ENCODE measurements around the gene PCGF6.

The PCGF6 gene

DNA sequence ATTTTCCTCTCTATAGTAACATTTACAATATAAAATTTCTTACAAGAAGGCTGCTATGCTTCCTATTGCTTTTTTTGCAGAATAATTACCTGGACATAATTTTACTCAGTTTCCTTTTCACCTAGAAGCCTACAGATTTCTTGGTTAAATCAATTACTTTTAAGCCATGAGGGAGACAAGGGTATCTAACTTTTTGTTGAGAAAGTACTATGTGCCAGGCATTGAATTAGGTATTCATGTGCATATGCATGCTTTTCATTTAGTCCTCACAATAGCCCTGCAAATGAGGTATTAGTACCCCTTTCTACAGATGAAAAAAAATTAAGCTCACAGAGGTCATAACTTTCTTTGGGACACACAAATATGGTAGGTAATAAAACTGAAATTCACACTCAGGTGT lies 16.4 kb downstream of the PCGF6 start:
- DNase-seq: no peak
- intact Hi-C loops (cut with DNase I): no loop called here

- DNase-seq: no peak
Observed at GRCh38 chr10:103333934-103334520, 16.9 kb downstream of the PCGF6 start.

DNA sequence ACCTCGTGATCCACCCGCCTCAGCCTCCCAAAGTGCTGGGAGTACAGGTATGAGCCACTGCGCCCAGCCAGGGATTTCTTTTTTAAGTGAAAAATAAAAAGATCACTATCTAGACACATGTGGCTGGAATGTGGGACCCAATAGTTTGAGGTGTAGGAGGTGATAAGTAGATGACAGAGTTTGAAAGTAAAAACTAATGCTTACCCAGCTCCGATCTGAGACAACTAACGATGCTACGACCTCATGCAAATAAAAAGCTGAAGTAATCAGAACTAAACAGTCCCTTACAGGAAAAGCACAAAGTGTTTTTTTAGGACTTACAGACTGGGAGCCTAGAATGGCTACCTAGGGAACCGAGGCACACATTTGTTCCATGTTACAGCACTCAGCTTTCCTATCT lies 23.0 kb downstream of the PCGF6 start:
- no peak for DNase-seq
- intact Hi-C loops (cut with DNase I): no loop called here

More at GRCh38 chr10:103333934-103334520, 16.9 kb downstream of the PCGF6 start:
- intact Hi-C loops (cut with DNase I): no loop called here

GRCh38 chr10:103316087-103316486 lies 34.9 kb downstream of the PCGF6 start:
- intact Hi-C loops (cut with DNase I): no loop called here
- no peak for DNase-seq

DNA sequence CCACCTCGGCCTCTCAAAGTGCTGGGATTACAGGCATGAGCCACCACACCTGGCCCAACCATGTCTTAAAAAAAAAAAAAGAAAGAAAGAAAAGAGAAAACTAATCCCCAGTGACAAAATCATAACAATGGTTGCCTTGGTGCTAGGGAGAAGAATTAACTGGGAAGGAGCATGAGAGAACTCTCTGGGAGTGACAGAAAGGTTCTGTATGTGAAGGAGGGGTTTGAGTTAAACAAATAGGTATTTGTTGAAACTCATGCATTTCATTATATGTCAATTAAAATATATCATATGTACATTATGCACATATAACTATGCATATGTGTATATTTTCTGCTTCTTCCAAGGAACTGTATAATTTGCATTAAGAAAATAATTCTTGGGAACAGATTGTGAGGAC lies 40.7 kb downstream of the PCGF6 start:
- intact Hi-C loops (cut with DNase I): no loop called here
- no peak for DNase-seq

DNA sequence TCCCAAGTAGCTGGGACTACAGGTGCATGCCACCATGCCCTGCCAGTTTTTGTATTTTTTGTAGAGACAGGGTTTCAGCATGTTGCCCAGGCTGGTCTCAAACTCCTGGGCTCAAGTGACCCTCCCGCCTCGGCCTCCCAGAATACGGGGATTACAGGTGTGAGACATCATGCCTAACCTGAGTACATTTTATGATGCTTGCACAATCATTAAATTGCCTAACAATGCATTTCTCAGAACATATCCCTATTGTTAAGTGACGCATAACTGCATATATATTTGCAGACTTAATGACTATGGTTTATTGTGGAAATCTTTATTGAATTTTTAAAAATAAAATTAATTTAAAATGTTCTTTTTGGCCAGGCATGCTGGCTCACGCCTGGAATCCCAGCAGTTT lies 43.3 kb downstream of the PCGF6 start:
- no peak for DNase-seq
- intact Hi-C loops (cut with DNase I): no loop called here

DNA sequence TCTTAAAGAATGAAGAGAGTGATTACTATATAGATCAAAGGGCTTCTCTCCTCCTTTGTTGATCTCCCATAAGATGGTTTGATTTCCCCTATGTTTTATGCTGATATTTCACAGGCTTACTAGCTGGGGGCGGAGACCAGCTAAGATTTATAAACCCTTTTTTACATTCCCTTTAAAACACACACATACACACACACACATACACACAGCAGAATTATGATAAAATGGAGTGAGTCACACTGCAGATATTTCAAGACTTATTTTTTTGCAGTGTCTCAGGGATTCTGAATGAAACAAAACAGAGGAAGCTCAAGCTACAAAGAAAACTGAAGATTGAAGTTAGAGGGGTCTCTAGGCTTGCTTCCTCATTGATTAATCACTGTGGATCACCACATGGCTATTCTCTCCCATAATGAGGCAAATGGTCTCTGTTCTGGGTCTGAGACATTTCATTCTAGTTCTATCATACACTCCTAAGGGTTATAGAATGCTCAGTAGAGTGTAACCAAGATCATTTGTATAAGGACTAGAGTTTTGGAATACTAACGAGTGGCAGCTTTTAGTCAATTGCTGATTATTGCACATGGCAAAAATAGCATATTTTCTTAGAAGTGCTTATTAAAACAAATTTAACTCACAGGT lies 55.4 kb downstream of the PCGF6 start:
- DNase-seq: no peak
- intact Hi-C loops (cut with DNase I): no loop called here

- no peak for DNase-seq
- intact Hi-C loops (cut with DNase I): no loop called here
Observed at GRCh38 chr10:103291588-103291987, 59.4 kb downstream of the PCGF6 start.

DNA sequence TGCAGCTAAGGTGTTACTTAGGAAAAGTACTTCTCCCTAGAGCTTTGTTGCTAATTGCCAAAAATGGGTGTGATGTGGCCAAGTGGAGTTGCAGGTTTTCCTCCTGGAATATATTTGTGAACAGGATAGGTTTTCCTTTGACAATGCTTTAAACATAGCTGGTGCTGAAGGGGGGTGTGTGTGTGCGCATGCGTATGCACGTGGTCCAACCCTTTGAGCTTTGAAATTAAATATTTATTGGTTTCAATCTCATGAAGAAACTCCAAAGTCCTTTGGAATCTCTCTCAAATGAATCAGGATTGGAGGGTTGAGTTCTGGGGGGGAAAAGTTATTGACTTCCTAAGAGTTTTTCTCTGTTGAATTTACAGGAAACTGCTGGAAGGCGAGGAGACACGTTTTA lies 62.9 kb downstream of the PCGF6 start:
- no peak for DNase-seq
- intact Hi-C loops (cut with DNase I): no loop called here

GRCh38 chr10:103284170-103284569 lies 66.8 kb downstream of the PCGF6 start:
- intact Hi-C loops (cut with DNase I): no loop called here
- no peak for DNase-seq

- no peak for DNase-seq
- intact Hi-C loops (cut with DNase I): no loop called here
Observed at GRCh38 chr10:103282961-103283360, 68.0 kb downstream of the PCGF6 start.

GRCh38 chr10:103281753-103282152 lies 69.2 kb downstream of the PCGF6 start:
- intact Hi-C loops (cut with DNase I): no loop called here
- peak; percentile 16 to 82 (median 66) for DNase-seq

GRCh38 chr10:103280506-103280905 lies 70.4 kb downstream of the PCGF6 start:
- no peak for DNase-seq
- intact Hi-C loops (cut with DNase I): no loop called here

DNA sequence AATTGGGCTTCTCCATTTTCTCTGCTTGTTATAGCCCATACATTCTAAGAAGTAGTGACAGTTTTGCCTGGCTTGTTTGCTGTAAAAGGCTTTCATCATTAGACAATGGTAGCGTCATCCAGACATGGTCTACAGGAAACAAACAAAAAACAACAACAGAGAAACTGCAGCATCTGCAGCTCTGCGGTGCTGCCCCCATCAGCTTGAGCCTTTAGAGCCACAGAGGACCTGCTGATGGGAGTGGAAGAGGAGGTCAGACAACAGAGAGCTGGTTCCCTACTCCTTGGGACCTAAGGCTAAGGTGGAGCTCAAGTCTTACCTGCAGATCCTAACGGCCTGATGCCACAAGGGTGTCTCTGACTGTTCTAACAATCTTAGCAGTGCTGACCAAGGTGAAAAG lies 70.9 kb downstream of the PCGF6 start:
- no peak for DNase-seq
- intact Hi-C loops (cut with DNase I): no loop called here

- DNase-seq: peak in 24 of 42 donors; percentile 15 to 69 (median 36)
- intact Hi-C loops (cut with DNase I): no loop called here
Observed at GRCh38 chr10:103278862-103279298, 72.1 kb downstream of the PCGF6 start.

- intact Hi-C loops (cut with DNase I): no loop called here
- DNase-seq: peak in 16 of 42 donors; percentile 6 to 55 (median 21)
Observed at GRCh38 chr10:103278537-103278823, 72.5 kb downstream of the PCGF6 start.

GRCh38 chr10:103277713-103278536 lies 73.0 kb downstream of the PCGF6 start:
- intact Hi-C loops (cut with DNase I): no loop called here
- DNase-seq: peak in 25 of 42 donors; percentile 5 to 51 (median 23)

DNA sequence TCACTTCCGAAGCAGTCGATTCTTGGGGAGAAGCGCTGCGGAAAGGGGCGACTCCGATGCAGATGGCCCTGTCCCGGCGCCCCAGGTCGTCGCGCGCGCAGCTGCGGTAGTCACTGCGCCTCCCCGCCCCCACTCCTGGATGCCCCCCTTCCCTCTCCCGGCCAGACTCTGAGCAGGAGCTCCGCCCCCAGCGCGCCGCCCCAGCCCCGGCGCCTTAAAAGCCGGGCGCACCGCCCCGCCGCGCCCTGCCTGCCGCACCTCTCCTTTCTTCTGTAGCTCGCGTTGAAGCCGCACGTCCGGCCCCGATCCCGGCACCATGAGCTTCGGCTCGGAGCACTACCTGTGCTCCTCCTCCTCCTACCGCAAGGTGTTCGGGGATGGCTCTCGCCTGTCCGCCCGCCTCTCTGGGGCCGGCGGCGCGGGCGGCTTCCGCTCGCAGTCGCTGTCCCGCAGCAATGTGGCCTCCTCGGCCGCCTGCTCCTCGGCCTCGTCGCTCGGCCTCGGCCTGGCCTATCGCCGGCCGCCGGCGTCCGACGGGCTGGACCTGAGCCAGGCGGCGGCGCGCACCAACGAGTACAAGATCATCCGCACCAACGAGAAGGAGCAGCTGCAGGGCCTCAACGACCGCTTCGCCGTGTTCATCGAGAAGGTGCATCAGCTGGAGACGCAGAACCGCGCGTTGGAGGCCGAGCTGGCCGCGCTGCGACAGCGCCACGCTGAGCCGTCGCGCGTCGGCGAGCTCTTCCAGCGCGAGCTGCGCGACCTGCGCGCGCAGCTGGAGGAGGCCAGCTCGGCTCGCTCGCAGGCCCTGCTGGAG lies 73.8 kb downstream of the PCGF6 start, which contains the start of gene INA:
INA (plus strand) TSS at position 243 of the 817 bp plus-strand sequence; CDS start at position 317, 74 bp downstream.
- peak; percentile 44 to 93 (median 80) for DNase-seq
- intact Hi-C loops (cut with DNase I): no loop called here

- intact Hi-C loops (cut with DNase I): no loop called here
- DNase-seq: peak in 14 of 42 donors; percentile 1 to 41 (median 17)
Observed at GRCh38 chr10:103276251-103276895, 74.6 kb downstream of the PCGF6 start.
